DMS 273 treated with DMSO at 0.1 percent for 48 hours (cell line): ENCODE results near the gene MEGF6.

Experiments used
- DNase-seq: peaks from one replicate; lab custom pipeline; 2025; lab: John Stamatoyannopoulos, UW

The MEGF6 gene

GRCh38 chr1:3540876-3541275 lies 70.4 kb downstream of the MEGF6 start:
- DNase-seq = no peak

DNA sequence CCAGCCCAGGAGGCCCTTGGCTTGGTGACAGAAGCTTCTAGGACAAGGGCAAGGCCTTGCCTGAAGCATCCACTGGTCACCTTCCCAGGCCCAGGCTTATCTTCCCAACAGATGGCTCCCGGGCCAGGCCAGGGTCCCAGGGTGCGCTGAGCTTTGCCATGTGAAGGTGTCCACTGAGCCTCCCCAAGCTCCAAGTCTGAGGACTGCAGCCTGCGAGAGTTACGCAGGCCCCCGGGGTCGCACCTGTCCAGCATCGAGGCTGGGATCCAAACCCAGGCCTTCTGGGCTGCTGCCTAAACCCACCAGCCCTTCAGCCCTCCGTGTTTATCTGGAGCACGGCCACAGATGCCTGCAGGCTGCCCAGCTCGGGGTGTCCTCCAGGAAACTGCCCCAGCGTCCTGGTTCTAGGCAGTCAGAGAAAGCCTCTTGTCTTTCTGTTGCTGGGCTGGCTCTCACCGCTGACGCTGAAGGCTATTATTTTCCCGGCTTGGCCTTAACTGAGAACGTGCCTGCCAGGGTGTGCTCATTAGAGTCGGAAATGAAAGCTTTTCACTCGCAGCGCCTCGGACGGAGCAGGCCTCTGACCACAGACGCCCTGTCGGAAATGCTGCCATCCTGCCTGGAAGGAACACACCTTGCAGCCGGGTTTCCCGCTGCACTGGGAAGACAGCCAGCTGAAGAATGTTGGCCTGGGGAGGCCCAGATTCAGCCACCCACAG lies 71.4 kb downstream of the MEGF6 start:
- DNase-seq = no peak

DNA sequence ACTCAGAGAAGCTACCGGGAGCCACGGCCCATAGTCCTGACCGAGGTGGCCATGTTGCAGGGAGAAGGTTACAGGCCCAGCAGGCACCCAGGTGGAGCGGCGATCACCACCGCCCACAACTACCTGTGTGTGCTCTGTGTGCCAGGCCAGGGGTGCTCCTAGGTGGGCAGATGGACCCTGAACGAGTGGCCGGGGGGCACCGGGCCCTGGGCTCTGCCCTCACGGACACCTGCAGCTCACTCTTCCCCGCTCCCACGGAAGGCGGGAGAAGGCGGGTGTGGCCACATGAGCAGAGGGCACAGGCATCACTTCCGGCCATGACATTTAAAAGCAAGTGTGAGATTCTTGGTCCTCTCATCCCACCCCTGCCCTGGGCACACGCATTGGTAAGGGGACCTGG lies 73.9 kb downstream of the MEGF6 start:
- DNase-seq = no peak

DNA sequence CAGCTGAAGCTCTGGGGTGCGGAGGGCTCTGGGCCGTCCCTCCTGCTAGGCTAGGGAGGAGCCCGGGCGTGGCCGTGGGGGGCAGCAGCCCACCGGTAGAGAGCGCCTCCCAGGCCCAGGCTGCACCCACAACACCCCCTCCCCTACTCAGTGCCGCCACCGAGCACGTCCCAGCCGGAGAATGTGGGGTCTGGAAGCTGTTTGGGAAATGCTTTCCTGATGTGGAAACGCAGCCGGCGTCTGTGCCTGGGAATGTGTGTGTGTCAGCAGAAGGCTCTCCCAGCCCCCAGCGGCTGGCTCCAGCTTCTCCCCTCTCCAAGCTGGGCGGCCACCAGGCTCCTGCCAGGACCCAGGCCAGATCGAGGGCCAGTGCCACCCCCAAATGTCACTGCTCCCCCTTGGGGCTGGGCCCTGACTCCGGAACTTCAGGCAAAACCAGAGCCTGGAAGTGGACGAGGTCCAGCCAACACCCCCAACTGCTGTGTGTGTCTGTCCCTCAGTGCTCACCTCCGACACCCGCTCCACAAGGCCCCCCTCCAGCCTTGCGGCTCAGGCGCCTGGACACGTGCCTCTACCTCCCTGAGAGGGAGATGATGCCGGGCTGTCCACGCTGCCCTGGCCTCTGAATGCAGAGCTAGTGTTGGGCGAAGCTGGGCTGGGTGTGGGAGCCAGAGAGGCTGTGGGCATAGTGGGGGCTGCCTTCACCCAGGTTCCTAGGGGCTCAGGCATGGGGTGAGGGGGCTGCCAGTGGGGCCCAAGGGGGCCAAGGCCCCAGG lies 74.7 kb downstream of the MEGF6 start:
- DNase-seq = no peak

DNA sequence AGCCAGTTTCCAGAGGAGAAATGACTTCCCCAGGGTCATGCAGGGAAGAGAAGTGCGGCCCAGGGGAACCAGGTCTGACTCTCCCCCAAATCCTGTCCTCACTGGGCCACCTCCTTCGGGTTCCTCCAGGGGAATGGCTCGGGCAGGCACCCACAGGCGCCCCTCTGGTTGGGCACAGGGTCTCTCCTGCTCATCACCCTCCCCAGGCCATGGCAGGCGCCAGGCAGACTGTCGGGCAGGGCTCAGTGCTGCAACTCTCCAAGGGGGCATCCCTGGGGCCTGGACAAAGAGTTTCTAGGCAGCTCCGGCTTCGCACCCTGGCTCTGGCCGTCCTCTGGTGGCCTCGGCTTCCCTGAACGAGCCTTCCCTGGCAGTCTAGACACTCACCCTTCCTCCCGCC lies 75.6 kb downstream of the MEGF6 start:
- DNase-seq = no peak

- DNase-seq = no peak
Measured at GRCh38 chr1:3534803-3535637, 76.3 kb downstream of the MEGF6 start.

GRCh38 chr1:3533067-3534048 lies 78.0 kb downstream of the MEGF6 start:
- DNase-seq = no peak

GRCh38 chr1:3531928-3532327 lies 79.4 kb downstream of the MEGF6 start:
- no peak for DNase-seq

DNA sequence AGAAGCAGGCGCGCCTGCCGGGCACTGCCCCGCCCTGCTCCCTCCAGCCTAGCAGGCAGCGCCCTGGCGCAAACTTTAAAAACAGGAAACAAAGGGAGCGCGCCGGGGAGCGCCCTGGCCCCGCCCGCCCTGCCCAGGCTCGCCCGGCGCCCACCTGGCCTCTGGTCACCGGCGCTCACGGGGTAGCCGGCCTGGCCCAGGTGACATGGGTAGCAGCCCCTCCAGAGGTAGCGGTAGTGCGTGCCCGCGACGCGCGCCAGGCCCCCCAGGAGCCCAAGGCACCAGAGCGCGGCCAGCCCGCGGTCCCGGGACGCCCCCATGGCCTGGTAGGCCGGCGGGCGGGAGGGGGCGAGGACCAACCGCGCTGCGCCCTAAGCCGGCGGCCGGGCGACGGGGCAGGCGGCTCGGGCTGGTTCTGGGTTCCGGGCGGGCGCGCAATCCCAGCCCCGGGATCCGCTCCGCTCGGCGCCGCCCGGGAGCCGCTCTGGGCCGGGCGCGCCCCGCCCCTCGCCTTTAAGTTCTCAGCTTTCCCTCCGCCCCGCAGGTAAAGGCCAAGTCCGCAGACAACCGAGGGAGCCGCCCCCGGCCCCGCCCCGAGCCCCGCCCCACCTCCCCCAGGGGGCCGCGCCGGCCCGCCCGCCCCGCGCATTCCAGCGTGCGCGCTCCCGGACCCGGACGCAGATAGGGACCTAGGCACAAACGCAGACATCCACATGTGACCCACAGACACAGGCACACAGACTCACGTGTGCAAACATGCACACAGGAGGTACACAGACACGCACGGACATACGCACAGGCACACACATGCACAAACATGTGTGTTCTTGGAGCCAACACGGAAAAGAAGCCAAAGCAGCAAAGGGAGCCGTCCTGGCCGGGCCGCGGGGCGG lies 80.1 kb downstream of the MEGF6 start:
- DNase-seq = peak; percentile 46

DNA sequence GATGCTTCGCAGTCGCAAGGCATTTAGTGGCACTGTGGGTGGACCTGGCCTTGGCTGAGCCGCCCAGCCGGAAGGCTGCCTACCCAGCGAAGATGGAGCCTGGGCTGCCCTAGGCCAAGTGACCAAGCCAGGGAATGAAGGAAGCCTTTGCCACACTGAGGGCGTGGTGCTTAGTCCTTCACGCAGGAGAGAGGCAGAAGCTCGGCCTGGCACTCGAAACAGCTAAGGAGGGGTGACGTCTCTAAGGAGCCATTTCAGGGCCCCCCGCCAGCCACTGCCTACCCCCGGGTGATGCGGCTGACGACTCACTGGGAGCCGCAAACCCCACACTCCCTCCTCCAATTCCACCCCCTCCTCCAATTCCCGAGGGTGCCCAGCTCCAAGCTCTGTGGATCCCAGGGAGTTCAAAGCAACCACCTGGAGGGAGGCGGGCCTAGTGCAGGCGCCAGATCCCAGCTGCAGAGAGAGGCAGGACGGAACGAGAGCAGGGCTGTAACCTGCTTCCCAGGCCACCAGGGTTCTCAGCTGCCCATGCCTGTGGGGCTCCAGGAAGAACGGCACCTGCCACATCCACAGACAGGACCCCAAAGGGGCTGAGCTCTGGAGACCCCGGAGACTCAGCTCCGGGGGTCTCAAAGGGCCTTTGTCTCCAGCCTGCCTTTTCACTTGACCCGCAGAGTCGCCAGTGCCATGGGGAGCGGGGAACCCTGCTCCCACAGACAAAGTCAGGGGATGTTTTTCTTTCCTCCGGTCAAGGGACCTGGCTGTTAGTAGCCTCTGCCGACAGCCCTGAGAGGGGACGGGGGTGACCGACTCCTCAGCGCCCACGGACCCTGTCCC lies 81.0 kb downstream of the MEGF6 start:
- no peak for DNase-seq

GRCh38 chr1:3529099-3529729 lies 82.1 kb downstream of the MEGF6 start:
- no peak for DNase-seq

DNA sequence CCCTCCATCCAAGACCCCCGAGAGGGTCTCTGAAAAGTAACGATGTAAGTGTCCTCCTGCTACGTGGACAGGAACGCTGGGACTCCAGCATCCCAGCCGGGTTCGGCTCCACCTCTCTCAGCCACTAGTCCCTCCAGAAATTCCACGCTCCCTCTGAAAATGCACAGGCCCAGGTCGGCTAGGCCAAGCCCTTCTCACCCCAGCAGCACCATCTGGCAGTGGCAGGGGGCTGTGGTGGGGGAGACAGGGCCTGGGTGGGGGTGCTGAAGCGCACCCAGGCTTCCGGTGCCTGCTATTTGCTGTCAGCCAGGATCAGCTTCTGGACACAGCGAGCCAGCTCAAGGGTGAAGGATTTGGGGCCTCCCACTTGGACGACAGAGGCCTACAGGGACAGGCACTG lies 83.5 kb downstream of the MEGF6 start:
- no peak for DNase-seq

- DNase-seq = no peak
Measured at GRCh38 chr1:3525551-3526482, 85.5 kb downstream of the MEGF6 start.

DNA sequence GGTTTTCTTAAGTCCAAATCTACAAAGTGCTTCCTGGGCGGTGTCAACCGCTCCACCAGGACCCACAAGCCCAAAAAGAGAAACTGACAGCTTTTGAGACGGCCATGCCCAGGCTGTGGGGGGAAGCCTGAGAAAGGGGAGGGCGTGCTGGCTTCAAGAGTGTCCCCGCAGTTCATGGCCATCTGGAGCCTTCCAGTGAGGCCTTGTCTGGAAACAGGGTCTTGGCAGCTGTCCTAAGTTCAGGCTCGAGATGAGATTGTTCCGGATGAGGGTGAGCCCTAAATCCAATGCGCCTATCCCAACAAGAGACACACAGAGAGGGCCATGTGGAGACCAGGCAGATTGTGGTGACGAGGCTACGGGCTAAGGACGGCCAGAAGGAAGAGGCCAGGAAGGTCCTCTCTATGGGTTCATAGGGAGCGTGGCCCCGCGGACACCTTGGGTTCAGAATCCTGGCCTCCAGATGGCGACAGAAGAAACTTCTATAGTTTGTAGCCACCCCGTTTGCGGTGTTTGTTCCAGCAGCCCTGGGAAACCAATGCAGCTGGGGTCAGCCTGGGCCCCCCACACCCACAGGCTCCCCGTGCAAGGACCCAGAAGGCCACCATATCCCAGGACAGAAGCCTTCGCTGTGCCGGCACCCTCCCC lies 86.6 kb downstream of the MEGF6 start:
- DNase-seq = no peak

- DNase-seq = no peak
Measured at GRCh38 chr1:3523980-3524379, 87.3 kb downstream of the MEGF6 start.

DNA sequence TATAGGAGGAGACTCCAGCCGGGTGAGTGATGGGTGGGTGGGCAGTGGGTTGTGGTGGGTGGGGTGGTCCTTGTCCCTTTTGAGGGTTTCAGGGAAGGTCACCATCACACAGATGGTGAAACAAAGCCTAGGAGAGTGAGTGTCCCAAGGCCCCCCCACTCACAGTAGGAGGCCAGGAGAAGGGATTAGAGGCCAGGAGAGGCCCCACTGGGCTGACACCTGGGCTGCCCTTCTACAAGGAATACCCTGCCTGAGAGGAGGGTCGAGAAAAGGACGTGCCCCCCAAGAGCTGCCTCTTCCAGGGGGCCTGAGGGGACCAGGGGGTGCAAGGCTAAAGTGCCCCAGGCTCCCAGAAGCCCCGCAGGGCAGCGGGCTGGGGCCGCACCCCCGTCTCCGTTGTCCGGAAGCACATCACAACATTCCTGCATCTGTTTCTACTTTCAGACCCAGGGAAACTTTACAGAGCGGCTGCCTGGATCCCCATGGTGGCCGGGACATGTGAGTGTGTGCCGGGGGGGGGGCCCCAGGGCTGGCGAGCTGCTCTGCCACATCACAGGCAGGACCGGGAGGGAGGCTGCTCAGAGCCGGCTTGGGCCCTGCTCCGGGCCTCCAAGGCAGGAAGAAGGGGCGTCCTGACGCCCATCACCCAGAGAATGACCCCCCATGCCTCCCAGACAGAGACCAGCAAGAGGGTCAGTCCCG lies 88.6 kb downstream of the MEGF6 start:
- DNase-seq = no peak

DNA sequence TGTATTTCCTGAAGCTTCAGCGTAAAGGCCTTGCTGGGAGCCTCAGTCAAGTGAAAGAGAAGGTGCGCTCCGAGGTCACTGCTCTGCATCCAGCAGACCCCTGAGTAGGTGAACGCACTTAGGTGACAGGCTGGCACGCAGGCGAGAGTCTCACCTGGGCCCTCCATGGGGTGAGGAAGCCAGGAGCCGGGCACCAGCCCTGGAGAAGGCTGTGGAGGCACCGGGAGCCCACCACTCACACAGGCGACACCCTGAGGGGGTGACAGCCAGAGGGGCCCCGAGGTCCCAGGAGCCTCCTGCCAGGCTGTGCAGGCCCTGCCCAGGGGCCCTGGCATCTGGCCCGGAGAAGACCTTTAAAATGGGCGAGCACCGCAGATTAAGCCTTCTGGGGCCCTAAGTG lies 89.2 kb downstream of the MEGF6 start:
- no peak for DNase-seq
